ENCODE measurements around the gene INTS6. TPM values are rescaled to one million over a fixed set of nuclear protein-coding genes. Genes with fewer than 3 reads are reported as not detected.

Gene INTS6
- polyA plus RNA-seq, 1 experiment, result 53.7 TPM

- Histone ChIP-seq H3K9me3 (ENCODE audit: control insufficient read depth, insufficient read depth, low read length) (no peaks in the 10 kb centered on the region), H3K27me3 (ENCODE audit: control insufficient read depth, insufficient read depth, low read length) (no peaks in the 10 kb centered on the region), H3K4me3 (ENCODE audit: low read depth, low read length) (no peak overlapping the region), H3K27ac (ENCODE audit: low read depth, low read length) (no peak overlapping the region)
- TF ChIP-seq, protein P1, sequence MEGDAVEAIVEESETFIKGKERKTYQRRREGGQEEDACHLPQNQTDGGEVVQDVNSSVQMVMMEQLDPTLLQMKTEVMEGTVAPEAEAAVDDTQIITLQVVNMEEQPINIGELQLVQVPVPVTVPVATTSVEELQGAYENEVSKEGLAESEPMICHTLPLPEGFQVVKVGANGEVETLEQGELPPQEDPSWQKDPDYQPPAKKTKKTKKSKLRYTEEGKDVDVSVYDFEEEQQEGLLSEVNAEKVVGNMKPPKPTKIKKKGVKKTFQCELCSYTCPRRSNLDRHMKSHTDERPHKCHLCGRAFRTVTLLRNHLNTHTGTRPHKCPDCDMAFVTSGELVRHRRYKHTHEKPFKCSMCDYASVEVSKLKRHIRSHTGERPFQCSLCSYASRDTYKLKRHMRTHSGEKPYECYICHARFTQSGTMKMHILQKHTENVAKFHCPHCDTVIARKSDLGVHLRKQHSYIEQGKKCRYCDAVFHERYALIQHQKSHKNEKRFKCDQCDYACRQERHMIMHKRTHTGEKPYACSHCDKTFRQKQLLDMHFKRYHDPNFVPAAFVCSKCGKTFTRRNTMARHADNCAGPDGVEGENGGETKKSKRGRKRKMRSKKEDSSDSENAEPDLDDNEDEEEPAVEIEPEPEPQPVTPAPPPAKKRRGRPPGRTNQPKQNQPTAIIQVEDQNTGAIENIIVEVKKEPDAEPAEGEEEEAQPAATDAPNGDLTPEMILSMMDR (IDR thresholded peaks at IDR 0.05; ENCODE audit: low read depth, low read length), result no peak
- ChIA-PET CTCF (interaction anchor here (0.8 to 1.1 kb wide), 3 partner anchors 9 to 389 kb away, joined by 3 to 5 read pairs (median 3); no protein-coding TSS in a partner anchor), POLR2A (interaction anchor here (1.1 kb wide), 1 partner anchor 28 kb away, joined by 4 read pairs; no protein-coding TSS in a partner anchor)
- DNase-seq (ENCODE audit: low read depth, low spot score), result no peak
Observed at GRCh38 chr13:51425410-51426042, 27.3 kb downstream of the INTS6 start.

DNA sequence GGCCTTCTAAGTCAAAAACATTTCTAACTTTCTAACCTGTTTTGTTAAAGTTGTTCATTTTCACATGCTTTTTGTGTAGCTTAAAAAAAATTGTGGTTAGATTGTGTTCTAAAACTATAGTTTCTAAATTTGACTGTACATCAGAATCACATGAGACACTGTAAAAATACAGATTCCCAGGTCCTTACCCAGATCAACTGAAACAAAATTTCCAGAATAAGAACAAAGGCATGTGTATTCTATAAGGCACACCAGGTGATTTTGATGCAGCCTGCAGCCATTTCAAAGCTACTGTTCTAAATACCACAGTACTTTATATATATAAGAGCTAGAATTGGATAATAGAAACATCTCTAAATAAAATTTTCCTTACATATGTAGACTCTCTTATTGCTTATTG is 29.1 kb downstream of the INTS6 start:
- Histone ChIP-seq H3K9me3 (ENCODE audit: control insufficient read depth, insufficient read depth, low read length) (no peaks in the 10 kb centered on the region), H3K27ac (ENCODE audit: low read depth, low read length) (no peak overlapping the region), H3K27me3 (ENCODE audit: control insufficient read depth, insufficient read depth, low read length) (no peaks in the 10 kb centered on the region), H3K4me3 (ENCODE audit: low read depth, low read length) (no peak overlapping the region)
- DNase-seq (ENCODE audit: low read depth, low spot score), result no peak
- POLR2A ChIA-PET, result no interaction called here
- CTCF ChIA-PET, result no interaction called here
- TF ChIP-seq, protein P1 (IDR thresholded peaks at IDR 0.05; ENCODE audit: low read depth, low read length), result no peak

GRCh38 chr13:51422484-51422883 is 30.4 kb downstream of the INTS6 start:
- POLR2A ChIA-PET, result no interaction called here
- Histone ChIP-seq H3K27me3 (ENCODE audit: control insufficient read depth, insufficient read depth, low read length) (no peaks in the 10 kb centered on the region), H3K27ac (ENCODE audit: low read depth, low read length) (no peak overlapping the region), H3K9me3 (ENCODE audit: control insufficient read depth, insufficient read depth, low read length) (no peaks in the 10 kb centered on the region), H3K4me3 (ENCODE audit: low read depth, low read length) (no peak overlapping the region)
- no peak for DNase-seq (ENCODE audit: low read depth, low spot score)
- CTCF ChIA-PET, result interaction anchor here (2.5 kb wide), 1 partner anchor 12 kb away, joined by 12 read pairs; no protein-coding TSS in a partner anchor
- TF ChIP-seq, protein P1 (IDR thresholded peaks at IDR 0.05; ENCODE audit: low read depth, low read length), result no peak

DNA sequence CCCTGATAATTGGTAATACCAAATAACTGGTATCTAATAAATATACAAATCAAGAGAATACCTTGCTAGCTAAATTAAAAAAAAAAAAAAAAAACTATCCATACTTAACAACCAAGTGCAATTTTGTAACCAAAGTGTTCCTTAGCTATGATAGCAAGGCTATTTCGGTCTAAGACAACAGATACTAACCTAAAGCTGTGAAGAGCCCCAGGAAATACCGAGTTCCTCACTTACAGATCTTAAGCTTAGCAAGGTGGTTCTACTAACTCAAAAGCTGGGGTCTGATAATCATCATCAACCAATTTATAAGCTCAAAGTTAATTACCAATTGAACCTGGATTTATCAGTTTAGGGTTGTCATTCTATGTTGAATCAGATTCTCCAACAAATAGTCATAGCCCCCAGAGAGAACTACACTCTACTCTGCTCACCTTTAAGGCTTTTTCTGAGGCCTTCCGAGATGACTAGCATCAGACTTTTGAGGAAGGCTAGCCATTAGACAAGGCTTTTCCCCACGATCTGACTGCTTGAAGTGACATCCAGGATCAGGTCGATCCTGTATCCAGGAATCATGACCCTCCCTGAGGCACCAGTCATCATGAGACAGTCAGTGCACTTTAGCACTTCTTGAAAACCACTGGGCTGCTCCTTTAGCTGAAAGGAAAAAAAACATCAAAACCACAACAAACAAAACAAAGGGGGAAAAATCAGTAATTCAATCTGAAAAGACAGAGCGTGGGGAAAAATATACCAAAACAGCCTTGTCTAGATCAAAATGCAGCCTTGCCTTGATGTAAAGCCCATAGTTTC is 31.9 kb downstream of the INTS6 start:
- Histone ChIP-seq H3K27ac (ENCODE audit: low read depth, low read length) (no peak overlapping the region), H3K4me3 (ENCODE audit: low read depth, low read length) (no peak overlapping the region), H3K9me3 (ENCODE audit: control insufficient read depth, insufficient read depth, low read length) (no peaks in the 10 kb centered on the region), H3K27me3 (ENCODE audit: control insufficient read depth, insufficient read depth, low read length) (no peaks in the 10 kb centered on the region)
- no peak for DNase-seq (ENCODE audit: low read depth, low spot score)
- TF ChIP-seq, protein P1 (IDR thresholded peaks at IDR 0.05; ENCODE audit: low read depth, low read length), result no peak
- ChIA-PET POLR2A (interaction anchor here (1.6 kb wide), 1 partner anchor 32 kb away, joined by 4 read pairs; the partner anchor contains the start of gene INTS6), CTCF (interaction anchor here (2.5 kb wide), 1 partner anchor 14 kb away, joined by 12 read pairs; no protein-coding TSS in a partner anchor)
